Muscle of arm (tissue), 12 donors: ENCODE data around the gene KIRREL3. TPM values are rescaled to one million over a fixed set of nuclear protein-coding genes. Genes with fewer than 3 reads are reported as not detected.

Experiments used
- DNase-seq: peaks from one replicate; pipeline ENCODE4 v3.0.0-alpha.2; 2013
- polyA plus RNA-seq, 12 donors: library from polyadenylated mRNA; unstranded; fragments of 120-200 nt; gene quantifications; one replicate each; pipeline ENCODE4 v1.2.1, GENCODE V29; 2013; ENCODE audit not compliant: insufficient read length in 12 of 12

KIRREL3 gene
- polyA plus RNA-seq, 12 donors: 0.43 to 2.4 (median 1.0) TPM; not detected in 2

GRCh38 chr11:126915430-126915829 lies 85.1 kb downstream of the KIRREL3 start:
- no peak for DNase-seq

- no peak for DNase-seq
Observed at GRCh38 chr11:126914941-126915340, 85.6 kb downstream of the KIRREL3 start.

- DNase-seq: no peak
Observed at GRCh38 chr11:126914166-126914565, 86.4 kb downstream of the KIRREL3 start.

GRCh38 chr11:126904520-126904919 lies 96.0 kb downstream of the KIRREL3 start:
- DNase-seq: no peak

- no peak for DNase-seq
Observed at GRCh38 chr11:126901783-126902182, 98.8 kb downstream of the KIRREL3 start.

- DNase-seq: no peak
Observed at GRCh38 chr11:126899961-126900748, 100.4 kb downstream of the KIRREL3 start.

GRCh38 chr11:126898802-126899201 lies 101.8 kb downstream of the KIRREL3 start:
- DNase-seq: no peak

- DNase-seq: no peak
Observed at GRCh38 chr11:126897430-126897829, 103.1 kb downstream of the KIRREL3 start.

- no peak for DNase-seq
Observed at GRCh38 chr11:126896025-126896424, 104.5 kb downstream of the KIRREL3 start.

- DNase-seq: no peak
Observed at GRCh38 chr11:126893796-126894195, 106.8 kb downstream of the KIRREL3 start.

GRCh38 chr11:126892756-126893155 lies 107.8 kb downstream of the KIRREL3 start:
- no peak for DNase-seq

- no peak for DNase-seq
Observed at GRCh38 chr11:126891556-126892217, 108.9 kb downstream of the KIRREL3 start.

- DNase-seq: no peak
Observed at GRCh38 chr11:126890561-126890960, 110.0 kb downstream of the KIRREL3 start.

GRCh38 chr11:126888115-126888712 lies 112.4 kb downstream of the KIRREL3 start:
- DNase-seq: no peak

GRCh38 chr11:126886636-126887035 lies 113.9 kb downstream of the KIRREL3 start:
- DNase-seq: no peak

GRCh38 chr11:126886085-126886484 lies 114.5 kb downstream of the KIRREL3 start:
- DNase-seq: no peak

- no peak for DNase-seq
Observed at GRCh38 chr11:126884594-126884993, 116.0 kb downstream of the KIRREL3 start.

GRCh38 chr11:126884192-126884591 lies 116.4 kb downstream of the KIRREL3 start:
- no peak for DNase-seq

GRCh38 chr11:126880872-126881271 lies 119.7 kb downstream of the KIRREL3 start:
- no peak for DNase-seq

- no peak for DNase-seq
Observed at GRCh38 chr11:126879516-126879915, 121.1 kb downstream of the KIRREL3 start.

GRCh38 chr11:126878913-126879482 lies 121.6 kb downstream of the KIRREL3 start:
- DNase-seq: no peak

GRCh38 chr11:126874831-126875230 lies 125.7 kb downstream of the KIRREL3 start:
- no peak for DNase-seq

GRCh38 chr11:126874276-126874675 lies 126.3 kb downstream of the KIRREL3 start:
- no peak for DNase-seq
